Measurements from ENCODE around the gene CUL4B. TPM values are rescaled to one million over a fixed set of nuclear protein-coding genes. Genes with fewer than 3 reads are reported as not detected.

CUL4B gene
- total RNA-seq, result 68.7 TPM

GRCh38 chrX:120560842-120561633 lies at the start of gene CUL4B:
Gene CUL4B, minus strand, starts transcription at chrX:120560962. Its CDS starts 324 bp downstream, at chrX:120560638.

GRCh38 chrX:120603707-120604360 lies 43.1 kb upstream of the CUL4B start, which contains the start of gene MCTS1:
Gene MCTS1, plus strand, starts transcription at chrX:120604101. Its CDS starts 136 bp downstream, at chrX:120604237.

Small RNAs within 50 kb of the gene (small RNA-seq; reads per million reads assigned to genes)
- gene RNU7-37P, result not detected

Other genes with a start within 250 kb of the CUL4B start
- 5.5 TPM for gene TMEM255A, start 249.5 kb downstream of the CUL4B start, total RNA-seq
- gene ATP1B4, start 198.9 kb downstream of the CUL4B start, total RNA-seq, result not detected
- gene LAMP2, start 91.7 kb downstream of the CUL4B start, total RNA-seq, result 86.0 TPM
- gene MCTS1, start 43.1 kb upstream of the CUL4B start, total RNA-seq, result 39.2 TPM
- gene C1GALT1C1, start 69.1 kb upstream of the CUL4B start, total RNA-seq, result 18.7 TPM